HEK293T (cell line): Measurements from ENCODE around the gene CLIC6.
"Not testable (repeated sequence)": the region's sequence is repeated elsewhere in the genome, so short reads cannot be mapped to it uniquely, and the experiment has no call there.

ENCODE experiments used
- BHLHE40 ChIP-seq: fragments of 450-650 bp; IDR thresholded peaks from 2 replicates; pipeline ENCODE4 v1.6.1; 2016; ENCODE audit warnings: mild to moderate bottlenecking, moderate library complexity, borderline replicate concordance
- FOXA1 ChIP-seq: fragments of 450-650 bp; IDR thresholded peaks from 2 replicates; pipeline ENCODE4 v1.6.1; 2016; ENCODE audit warnings: mild to moderate bottlenecking
- FOXK2 ChIP-seq: fragments of 450-650 bp; IDR thresholded peaks from 2 replicates; pipeline ENCODE4 v1.6.1; 2016; ENCODE audit warnings: mild to moderate bottlenecking
- HDGF ChIP-seq: fragments of 450-650 bp; IDR thresholded peaks from 2 replicates; pipeline ENCODE4 v1.6.1; 2017; ENCODE audit warnings: antibody characterized with exemption, borderline replicate concordance
- SP1 ChIP-seq: fragments of 450-650 bp; IDR thresholded peaks from 2 replicates; pipeline ENCODE4 v1.6.1; 2017

- not testable (repeated sequence) for TF ChIP-seq SP1, HDGF, FOXK2, FOXA1, BHLHE40
These were observed 1.1 kb downstream of the CLIC6 start for GRCh38 chr21:34669880-34670219.
